HG02840 (cell line): ENCODE data around the gene AXL.
"Not testable (repeated sequence)": the region's sequence is repeated elsewhere in the genome, so short reads cannot be mapped to it uniquely, and the experiment has no call there.

ENCODE experiments used
- ATAC-seq: cut with Tn5 transposase; IDR thresholded peaks from one replicate; pipeline ENCODE4 v1.9.1; 2021; ENCODE audit warnings: mild to moderate bottlenecking, moderate library complexity, moderate number of reproducible peaks; ENCODE audit not compliant: unreplicated experiment, low FRiP score

Gene AXL

DNA sequence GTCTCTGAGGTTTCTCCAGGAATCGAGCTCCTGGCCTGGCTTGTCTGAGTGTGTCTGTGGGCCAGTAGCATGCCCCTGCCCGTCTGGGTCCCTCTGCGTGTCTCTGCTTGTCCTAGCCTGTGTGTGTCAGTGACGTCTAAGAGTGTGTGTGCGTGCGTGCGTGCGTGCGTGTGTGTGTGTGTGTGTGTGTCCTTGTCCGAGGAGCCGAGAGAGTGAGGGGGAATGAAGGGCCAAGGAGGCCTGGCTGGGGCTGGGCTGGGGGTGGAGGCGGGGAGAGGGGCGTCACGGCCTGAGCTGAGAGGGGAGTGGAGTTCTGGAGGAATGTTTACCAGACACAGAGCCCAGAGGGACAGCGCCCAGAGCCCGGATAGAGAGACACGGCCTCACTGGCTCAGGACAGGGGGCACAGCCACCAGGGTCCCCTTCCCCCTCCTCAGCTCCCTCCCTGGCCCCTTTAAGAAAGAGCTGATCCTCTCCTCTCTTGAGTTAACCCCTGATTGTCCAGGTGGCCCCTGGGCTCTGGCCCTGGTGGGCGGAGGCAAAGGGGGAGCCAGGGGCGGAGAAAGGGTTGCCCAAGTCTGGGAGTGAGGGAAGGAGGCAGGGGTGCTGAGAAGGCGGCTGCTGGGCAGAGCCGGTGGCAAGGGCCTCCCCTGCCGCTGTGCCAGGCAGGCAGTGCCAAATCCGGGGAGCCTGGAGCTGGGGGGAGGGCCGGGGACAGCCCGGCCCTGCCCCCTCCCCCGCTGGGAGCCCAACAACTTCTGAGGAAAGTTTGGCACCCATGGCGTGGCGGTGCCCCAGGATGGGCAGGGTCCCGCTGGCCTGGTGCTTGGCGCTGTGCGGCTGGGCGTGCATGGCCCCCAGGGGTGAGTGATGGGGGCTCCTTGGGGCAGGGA lies at the start of gene AXL:
AXL (plus strand) TSS at position 609 of the 893 bp plus-strand sequence; CDS start at position 779, 170 bp downstream.
- no peak for ATAC-seq

- ATAC-seq, result no peak
Measured at GRCh38 chr19:41172297-41173164, 46.5 kb upstream of the AXL start.

DNA sequence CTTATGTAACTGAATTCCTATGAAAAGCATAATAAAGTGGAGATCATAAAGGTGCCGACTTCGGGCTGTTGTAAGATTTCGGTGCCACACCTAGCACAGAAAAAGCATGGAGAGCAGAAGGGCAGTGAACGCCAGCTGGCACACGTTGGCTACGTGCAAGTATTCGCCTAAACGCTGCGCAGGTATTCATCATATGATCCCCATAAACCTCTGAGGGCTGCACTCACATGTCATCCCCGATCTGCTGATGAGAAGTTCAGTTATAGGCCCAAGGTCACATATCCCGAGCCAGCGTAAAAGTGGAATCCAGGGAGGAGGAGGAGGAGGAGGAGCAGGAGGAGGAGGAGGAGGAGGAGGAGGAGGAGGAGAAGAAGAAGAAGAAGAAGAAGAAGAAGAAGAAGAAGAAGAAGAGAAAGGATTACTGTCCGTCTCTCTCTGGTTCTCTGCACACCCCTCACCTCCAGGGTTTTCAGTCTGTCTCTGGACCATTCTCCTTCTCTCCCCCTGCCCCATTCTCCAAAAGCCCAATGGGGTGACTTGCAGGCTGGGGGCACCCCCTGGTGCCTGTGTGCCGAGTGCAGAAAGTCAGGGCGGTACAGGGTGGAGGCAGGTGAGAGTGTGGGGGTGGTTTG lies 44.6 kb upstream of the AXL start:
- ATAC-seq, result no peak

DNA sequence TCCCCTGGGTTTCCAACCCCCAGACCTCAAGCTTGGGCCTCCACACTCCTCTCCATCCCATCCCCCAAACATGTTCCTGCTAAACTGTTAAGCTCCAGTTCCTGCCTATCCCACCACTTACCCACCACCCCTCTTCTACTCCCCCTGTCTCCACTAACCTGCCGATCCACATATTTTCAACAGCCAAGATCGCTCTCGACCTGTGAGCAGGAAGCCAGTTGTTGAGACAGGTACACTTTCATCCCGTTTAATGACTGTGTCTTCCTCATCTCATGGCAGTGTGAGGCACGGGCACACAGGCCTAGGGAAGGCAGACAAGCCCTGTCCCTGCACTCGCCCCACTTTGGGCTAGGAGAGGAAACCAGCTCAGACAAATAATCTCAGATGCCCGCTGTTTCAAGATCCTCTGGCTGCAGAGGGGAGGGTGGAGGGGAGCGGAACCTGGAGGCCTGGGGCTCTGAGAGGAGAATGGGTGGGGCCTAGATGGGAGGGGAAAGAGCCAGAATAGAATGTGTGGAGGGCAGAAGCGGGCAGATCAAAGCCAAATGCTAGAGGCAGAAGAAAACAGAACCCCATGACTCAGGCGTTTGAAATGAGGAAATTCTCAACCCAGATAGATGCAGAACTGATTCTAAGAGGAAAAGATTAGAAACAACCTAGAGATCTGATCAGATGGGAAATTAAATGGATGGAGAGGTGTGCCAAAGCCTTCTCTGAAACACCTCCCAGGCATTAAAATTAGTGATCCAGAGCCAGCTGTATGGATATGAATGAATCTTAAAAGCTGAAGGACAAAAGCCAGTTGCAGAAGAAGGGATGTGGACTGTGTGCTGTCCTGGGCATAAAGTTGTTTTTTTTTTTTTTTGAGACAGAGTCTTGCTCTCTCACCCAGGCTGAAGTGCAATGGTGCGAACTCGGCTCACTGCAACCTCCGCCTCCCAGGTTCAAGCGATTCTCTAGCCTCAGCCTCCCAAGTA lies 42.9 kb upstream of the AXL start:
- ATAC-seq, result no peak

- ATAC-seq, result not testable (repeated sequence)
Measured at GRCh38 chr19:41180173-41180572, 38.9 kb upstream of the AXL start.

- no peak for ATAC-seq
Measured at GRCh38 chr19:41186971-41187883, 31.8 kb upstream of the AXL start.

GRCh38 chr19:41187884-41188279 lies 31.1 kb upstream of the AXL start:
- no peak for ATAC-seq

- no peak for ATAC-seq
Measured at GRCh38 chr19:41189425-41190065, 29.5 kb upstream of the AXL start.

- ATAC-seq, result no peak
Measured at GRCh38 chr19:41192574-41193429, 26.2 kb upstream of the AXL start, which contains the start of gene CYP2S1. Gene CYP2S1, plus strand, starts transcription at chr19:41193219. Its CDS starts 46 bp downstream, at chr19:41193265.

DNA sequence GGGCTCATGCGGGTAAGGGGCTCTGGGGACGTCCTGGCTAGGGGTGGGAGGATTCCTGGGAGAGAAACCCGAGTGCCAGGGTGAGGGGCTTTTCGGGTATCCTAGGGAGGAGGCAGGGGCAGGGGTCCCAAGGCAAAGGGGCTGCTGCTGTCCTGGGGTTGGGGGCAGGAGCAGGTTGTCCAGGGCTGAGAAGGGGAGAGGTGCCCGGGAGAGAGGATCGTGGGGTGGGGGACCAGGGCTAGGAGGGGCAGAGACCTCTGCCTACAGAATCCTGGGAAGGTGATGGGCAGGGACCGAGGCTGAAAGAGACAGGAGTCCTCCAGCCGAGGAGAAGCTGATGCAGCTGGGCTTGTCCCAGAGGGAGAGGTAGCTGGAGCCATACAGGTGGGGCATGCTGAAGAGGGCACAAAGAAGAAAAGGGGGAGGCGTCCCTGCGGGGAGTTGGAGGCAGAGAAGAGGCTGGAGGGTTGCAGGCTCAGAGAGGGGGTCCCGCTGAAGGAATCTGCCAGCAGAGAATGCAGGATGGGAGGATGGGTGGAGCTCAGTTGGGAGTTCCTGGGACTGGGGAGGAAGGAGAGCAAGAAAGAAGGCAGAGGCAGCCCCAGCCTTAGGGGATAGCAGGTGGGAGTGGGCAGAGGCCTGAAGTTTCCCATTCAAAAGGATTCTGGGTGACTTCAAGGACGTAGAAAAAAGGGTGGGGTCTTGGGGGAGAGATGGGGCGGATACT lies 25.4 kb upstream of the AXL start:
- ATAC-seq, result no peak

- ATAC-seq, result no peak
Measured at GRCh38 chr19:41194157-41194552, 24.9 kb upstream of the AXL start.

DNA sequence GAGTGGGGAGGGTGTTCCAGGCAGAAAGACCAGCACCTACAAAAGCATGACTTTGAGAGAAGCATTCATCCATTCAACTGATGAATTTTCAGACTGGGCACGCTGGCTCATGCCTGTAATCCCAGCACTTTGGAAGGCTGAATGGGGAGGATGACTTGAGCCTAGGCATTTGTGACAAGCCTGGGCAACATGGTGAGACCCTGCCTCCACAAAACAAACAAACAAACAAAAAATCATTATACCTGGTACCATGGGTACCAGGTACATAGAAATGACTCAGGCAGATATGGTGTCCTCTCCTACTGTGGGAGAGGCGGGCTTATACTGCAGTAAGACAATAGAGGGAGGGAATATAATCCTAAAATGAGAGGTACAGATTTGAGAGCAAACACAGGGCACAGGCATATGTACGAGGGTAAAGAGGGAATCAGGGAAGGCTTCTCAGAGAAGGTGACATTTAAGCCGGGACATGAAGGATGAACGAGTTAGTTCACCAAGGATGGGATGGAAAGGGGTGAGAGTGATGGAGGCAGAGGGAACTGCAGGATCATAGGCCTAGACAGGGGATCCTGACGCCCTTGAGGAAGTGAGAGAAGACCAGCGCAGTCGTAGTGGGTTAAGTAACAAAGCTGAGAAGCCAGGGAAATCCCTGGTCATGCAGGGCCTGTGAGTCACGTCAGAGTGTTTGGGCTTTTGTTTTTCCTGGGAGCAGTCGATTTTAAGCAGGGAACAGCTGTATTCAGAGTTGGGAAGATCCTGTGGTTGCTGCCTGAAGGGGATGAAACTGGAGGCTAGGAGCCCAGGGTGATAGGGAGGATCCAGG lies 23.1 kb upstream of the AXL start:
- ATAC-seq, result no peak

DNA sequence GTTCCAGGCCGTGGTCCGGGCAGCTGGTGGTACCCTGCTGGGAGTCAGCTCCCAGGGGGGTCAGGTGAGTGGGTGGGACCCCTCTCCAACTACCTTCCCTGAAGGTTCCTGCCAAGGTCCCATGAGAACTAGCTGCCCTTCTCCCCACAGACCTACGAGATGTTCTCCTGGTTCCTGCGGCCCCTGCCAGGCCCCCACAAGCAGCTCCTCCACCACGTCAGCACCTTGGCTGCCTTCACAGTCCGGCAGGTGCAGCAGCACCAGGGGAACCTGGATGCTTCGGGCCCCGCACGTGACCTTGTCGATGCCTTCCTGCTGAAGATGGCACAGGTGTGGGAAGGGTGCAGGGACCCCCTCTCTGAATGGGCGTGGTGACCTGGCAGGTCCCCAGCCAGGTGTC lies 20.5 kb upstream of the AXL start:
- no peak for ATAC-seq

DNA sequence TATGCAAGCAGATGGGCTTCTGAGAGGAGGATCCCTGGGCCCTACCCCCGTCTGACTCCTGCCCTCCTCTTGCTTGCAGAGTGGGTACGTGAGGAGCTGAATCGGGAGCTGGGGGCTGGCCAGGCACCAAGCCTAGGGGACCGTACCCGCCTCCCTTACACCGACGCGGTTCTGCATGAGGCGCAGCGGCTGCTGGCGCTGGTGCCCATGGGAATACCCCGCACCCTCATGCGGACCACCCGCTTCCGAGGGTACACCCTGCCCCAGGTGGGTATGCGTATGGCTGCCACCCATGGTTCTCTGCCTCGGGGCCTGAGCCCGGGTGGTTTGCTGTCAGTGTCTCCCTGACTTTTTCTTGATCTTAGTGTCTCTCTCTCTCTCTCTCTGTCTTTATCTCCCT lies 15.7 kb upstream of the AXL start:
- ATAC-seq, result no peak

DNA sequence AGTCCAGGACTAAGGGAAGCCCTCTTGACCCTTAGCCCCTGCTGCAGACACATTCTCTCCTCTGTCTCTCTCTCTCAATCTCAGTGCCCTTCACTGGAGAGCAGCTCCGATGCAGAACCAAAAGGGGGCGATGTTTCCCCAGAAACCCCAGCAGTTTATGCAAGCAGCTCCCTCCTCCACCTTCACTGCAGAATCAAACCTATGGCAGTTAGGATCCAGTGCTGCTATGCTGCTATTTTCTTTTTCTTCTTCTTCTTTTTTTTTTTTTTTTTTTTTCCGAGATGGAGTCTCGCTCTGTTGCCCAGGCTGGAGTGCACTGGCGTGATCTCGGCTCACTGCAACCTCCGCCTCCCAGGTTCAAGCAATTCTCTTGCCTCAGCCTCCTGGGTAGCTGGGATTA lies 14.7 kb upstream of the AXL start:
- ATAC-seq, result not testable (repeated sequence)

DNA sequence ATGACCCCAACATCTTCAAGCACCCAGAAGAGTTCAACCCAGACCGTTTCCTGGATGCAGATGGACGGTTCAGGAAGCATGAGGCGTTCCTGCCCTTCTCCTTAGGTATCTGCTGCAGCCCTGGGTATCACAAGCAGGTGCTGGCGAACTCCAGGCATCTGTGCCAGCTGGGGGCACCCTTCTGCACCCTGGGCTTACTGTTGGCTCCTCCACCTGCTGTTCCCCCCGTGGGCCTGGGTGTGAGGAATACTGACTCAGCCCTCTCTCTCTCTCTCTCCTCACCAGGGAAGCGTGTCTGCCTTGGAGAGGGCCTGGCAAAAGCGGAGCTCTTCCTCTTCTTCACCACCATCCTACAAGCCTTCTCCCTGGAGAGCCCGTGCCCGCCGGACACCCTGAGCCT lies 13.0 kb upstream of the AXL start:
- no peak for ATAC-seq
